ENCODE data around the gene RESP18. TPM values are rescaled to one million over a fixed set of nuclear protein-coding genes. Genes with fewer than 3 reads are reported as not detected.
A peak's percentile ranks its signal among the peaks of the same experiment; 100 is the strongest.

Gene RESP18
- total and polyA plus RNA-seq, 7 donors: not detected

- Histone ChIP-seq H3K27ac (no peak overlapping the region), H3K27me3 (ENCODE audit: insufficient read depth in 3 of 3, low read length in 2 of 3) (no peaks in the 10 kb centered on the region), H3K4me1 (peaks cover 22% of the 10 kb centered on the region), H3K4me3 (no peak overlapping the region), H3K9me3 (no peaks in the 10 kb centered on the region), H3K36me3 (ENCODE audit: insufficient read depth in 1 of 2, low read depth in 1 of 2) (peaks cover 0 to 67% of the 10 kb centered on the region in 2 donors)
- TF ChIP-seq CTCF (IDR thresholded peaks at IDR 0.05): no peak
- ATAC-seq: no peak
- DNase-seq: no peak
- 85 to 88% (median 86%) methylated on average over 17 of the region's 17 CpGs for WGBS, 3 donors
- intact Hi-C loops (cut with DNase I): loop anchor here in 1 of 2 donors (5.0 kb wide), 1 partner anchor 104 kb away; the partner anchor contains the start of gene DNPEP
Observed at GRCh38 chr2:219282943-219283581, 49.5 kb downstream of the RESP18 start.

- Histone ChIP-seq H3K9me3 (no peaks in the 10 kb centered on the region), H3K27ac (no peak overlapping the region), H3K4me1 (peaks cover 29% of the 10 kb centered on the region), H3K27me3 (ENCODE audit: insufficient read depth in 3 of 3, low read length in 2 of 3) (no peaks in the 10 kb centered on the region), H3K36me3 (ENCODE audit: insufficient read depth in 1 of 2, low read depth in 1 of 2) (peaks cover 0 to 67% of the 10 kb centered on the region in 2 donors), H3K4me3 (no peak overlapping the region)
- ATAC-seq (no peak), DNase-seq (no peak)
- intact Hi-C loops (cut with DNase I): loop anchor here in 1 of 2 donors (5.0 kb wide), 1 partner anchor 105 kb away; the partner anchor contains the start of gene DNPEP
- WGBS, 3 donors: 73 to 84% (median 77%) methylated on average over 5 of the region's 5 CpGs
- no peak for TF ChIP-seq CTCF (IDR thresholded peaks at IDR 0.05)
Observed at GRCh38 chr2:219282375-219282774, 50.2 kb downstream of the RESP18 start.

GRCh38 chr2:219281588-219281987 is 51.0 kb downstream of the RESP18 start:
- DNase-seq (no peak), ATAC-seq (no peak)
- no peaks in the 10 kb centered on the region for H3K9me3 ChIP-seq
- TF ChIP-seq CTCF (IDR thresholded peaks at IDR 0.05): no peak
- peaks cover 0 to 63% of the 10 kb centered on the region in 2 donors for H3K36me3 ChIP-seq (ENCODE audit: insufficient read depth in 1 of 2, low read depth in 1 of 2)
- 69 to 76% (median 74%) methylated on average over 8 of the region's 8 CpGs for WGBS, 3 donors
- intact Hi-C loops (cut with DNase I): loop anchor here in 1 of 2 donors (5.0 kb wide), 1 partner anchor 106 kb away; the partner anchor contains the start of gene DNPEP
- no peaks in the 10 kb centered on the region for H3K27me3 ChIP-seq (ENCODE audit: insufficient read depth in 3 of 3, low read length in 2 of 3)
- H3K27ac ChIP-seq: peak overlapping the region; percentile 30
- H3K4me1 ChIP-seq: peaks cover 30% of the 10 kb centered on the region
- H3K4me3 ChIP-seq: no peak overlapping the region

- Histone ChIP-seq H3K27me3 (ENCODE audit: insufficient read depth in 3 of 3, low read length in 2 of 3) (no peaks in the 10 kb centered on the region), H3K4me3 (peak overlapping the region; percentile 92), H3K27ac (peak overlapping the region; percentile 98), H3K4me1 (peaks cover 30% of the 10 kb centered on the region), H3K9me3 (no peaks in the 10 kb centered on the region), H3K36me3 (ENCODE audit: insufficient read depth in 1 of 2, low read depth in 1 of 2) (peaks cover 0 to 56% of the 10 kb centered on the region in 2 donors)
- 86 to 95% (median 93%) methylated on average over 4 of the region's 4 CpGs for WGBS, 3 donors
- no peak for TF ChIP-seq CTCF (IDR thresholded peaks at IDR 0.05)
- no peak for ATAC-seq
- intact Hi-C loops (cut with DNase I): loop anchor here in 1 of 2 donors (5.0 kb wide), 1 partner anchor 107 kb away; the partner anchor contains the start of gene DNPEP
- no peak for DNase-seq
Observed at GRCh38 chr2:219280651-219281050, 51.9 kb downstream of the RESP18 start.

All from psoas muscle (tissue), 8 donors.